HCT116 (cell line): ENCODE data around the gene TUBA3E.
"Not testable (repeated sequence)": the region's sequence is repeated elsewhere in the genome, so short reads cannot be mapped to it uniquely, and the experiment has no call there.

Experiments
- CBX3 ChIP-seq: IDR thresholded peaks from 2 replicates; pipeline ENCODE4 v1.6.1; 2012; ENCODE audit warnings: low read depth
- EGR1 ChIP-seq: IDR thresholded peaks from 2 replicates; pipeline ENCODE4 v1.6.1; 2012; ENCODE audit warnings: low read depth
- RAD21 ChIP-seq: IDR thresholded peaks from 2 replicates; pipeline ENCODE4 v1.6.1; 2012; ENCODE audit warnings: low read depth, mild to moderate bottlenecking
- SRF ChIP-seq: IDR thresholded peaks from 2 replicates; pipeline ENCODE4 v1.6.1; 2012; ENCODE audit warnings: low read depth
- ZNF274 ChIP-seq: fragments of 200-500 bp; sonication (Bioruptor generic); IDR thresholded peaks from 2 replicates; pipeline ENCODE4 v1.6.1; 2014; ENCODE audit warnings: mild to moderate bottlenecking, low read depth, low read length, inconsistent platforms
- TF ChIP-seq, protein P1 (sequence below): IDR thresholded peaks from 2 replicates; pipeline ENCODE4 v1.6.1; 2012; ENCODE audit warnings: low read depth
- TF ChIP-seq, protein P2 (sequence below), 3 experiments: fragments of 200-600 bp in 1 of 3; sonication (generic) in 1 of 3; IDR thresholded peaks in 2 of 3; conservative IDR thresholded peaks in 1 of 3; 2 replicates each; pipeline ENCODE4 v1.5.1; 2012 to 2017; ENCODE audit warnings: low read depth in 2 of 3, low read length in 2 of 3, antibody characterized with exemption in 1 of 3, borderline replicate concordance in 1 of 3, control low read depth in 1 of 3, mild to moderate bottlenecking in 1 of 3, mixed read lengths in 1 of 3, mixed run types in 1 of 3, moderate library complexity in 1 of 3; ENCODE audit not compliant: insufficient read depth in 1 of 3

- TF ChIP-seq, protein P1, sequence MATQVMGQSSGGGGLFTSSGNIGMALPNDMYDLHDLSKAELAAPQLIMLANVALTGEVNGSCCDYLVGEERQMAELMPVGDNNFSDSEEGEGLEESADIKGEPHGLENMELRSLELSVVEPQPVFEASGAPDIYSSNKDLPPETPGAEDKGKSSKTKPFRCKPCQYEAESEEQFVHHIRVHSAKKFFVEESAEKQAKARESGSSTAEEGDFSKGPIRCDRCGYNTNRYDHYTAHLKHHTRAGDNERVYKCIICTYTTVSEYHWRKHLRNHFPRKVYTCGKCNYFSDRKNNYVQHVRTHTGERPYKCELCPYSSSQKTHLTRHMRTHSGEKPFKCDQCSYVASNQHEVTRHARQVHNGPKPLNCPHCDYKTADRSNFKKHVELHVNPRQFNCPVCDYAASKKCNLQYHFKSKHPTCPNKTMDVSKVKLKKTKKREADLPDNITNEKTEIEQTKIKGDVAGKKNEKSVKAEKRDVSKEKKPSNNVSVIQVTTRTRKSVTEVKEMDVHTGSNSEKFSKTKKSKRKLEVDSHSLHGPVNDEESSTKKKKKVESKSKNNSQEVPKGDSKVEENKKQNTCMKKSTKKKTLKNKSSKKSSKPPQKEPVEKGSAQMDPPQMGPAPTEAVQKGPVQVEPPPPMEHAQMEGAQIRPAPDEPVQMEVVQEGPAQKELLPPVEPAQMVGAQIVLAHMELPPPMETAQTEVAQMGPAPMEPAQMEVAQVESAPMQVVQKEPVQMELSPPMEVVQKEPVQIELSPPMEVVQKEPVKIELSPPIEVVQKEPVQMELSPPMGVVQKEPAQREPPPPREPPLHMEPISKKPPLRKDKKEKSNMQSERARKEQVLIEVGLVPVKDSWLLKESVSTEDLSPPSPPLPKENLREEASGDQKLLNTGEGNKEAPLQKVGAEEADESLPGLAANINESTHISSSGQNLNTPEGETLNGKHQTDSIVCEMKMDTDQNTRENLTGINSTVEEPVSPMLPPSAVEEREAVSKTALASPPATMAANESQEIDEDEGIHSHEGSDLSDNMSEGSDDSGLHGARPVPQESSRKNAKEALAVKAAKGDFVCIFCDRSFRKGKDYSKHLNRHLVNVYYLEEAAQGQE = not testable (repeated sequence)
- TF ChIP-seq RAD21, SRF, EGR1, ZNF274, CBX3: not testable (repeated sequence)
- TF ChIP-seq, protein P2, sequence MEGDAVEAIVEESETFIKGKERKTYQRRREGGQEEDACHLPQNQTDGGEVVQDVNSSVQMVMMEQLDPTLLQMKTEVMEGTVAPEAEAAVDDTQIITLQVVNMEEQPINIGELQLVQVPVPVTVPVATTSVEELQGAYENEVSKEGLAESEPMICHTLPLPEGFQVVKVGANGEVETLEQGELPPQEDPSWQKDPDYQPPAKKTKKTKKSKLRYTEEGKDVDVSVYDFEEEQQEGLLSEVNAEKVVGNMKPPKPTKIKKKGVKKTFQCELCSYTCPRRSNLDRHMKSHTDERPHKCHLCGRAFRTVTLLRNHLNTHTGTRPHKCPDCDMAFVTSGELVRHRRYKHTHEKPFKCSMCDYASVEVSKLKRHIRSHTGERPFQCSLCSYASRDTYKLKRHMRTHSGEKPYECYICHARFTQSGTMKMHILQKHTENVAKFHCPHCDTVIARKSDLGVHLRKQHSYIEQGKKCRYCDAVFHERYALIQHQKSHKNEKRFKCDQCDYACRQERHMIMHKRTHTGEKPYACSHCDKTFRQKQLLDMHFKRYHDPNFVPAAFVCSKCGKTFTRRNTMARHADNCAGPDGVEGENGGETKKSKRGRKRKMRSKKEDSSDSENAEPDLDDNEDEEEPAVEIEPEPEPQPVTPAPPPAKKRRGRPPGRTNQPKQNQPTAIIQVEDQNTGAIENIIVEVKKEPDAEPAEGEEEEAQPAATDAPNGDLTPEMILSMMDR (IDR thresholded peaks at IDR 0.05 in 2 of 3, conservative IDR thresholded peaks at IDR 0.05 in 1 of 3; ENCODE audit: borderline replicate concordance in 1 of 3, insufficient read depth in 1 of 3, low read depth in 2 of 3, low read length in 2 of 3) = not testable (repeated sequence)
Observed at GRCh38 chr2:130229161-130229510, 30.9 kb upstream of the TUBA3E start.
